Measurements from ENCODE around the gene GNAT2. TPM values are rescaled to one million over a fixed set of nuclear protein-coding genes. Genes with fewer than 3 reads are reported as not detected.
"Not testable (repeated sequence)": the region's sequence is repeated elsewhere in the genome, so short reads cannot be mapped to it uniquely, and the experiment has no call there.

Gene GNAT2
- 0.21 TPM for total RNA-seq

DNA sequence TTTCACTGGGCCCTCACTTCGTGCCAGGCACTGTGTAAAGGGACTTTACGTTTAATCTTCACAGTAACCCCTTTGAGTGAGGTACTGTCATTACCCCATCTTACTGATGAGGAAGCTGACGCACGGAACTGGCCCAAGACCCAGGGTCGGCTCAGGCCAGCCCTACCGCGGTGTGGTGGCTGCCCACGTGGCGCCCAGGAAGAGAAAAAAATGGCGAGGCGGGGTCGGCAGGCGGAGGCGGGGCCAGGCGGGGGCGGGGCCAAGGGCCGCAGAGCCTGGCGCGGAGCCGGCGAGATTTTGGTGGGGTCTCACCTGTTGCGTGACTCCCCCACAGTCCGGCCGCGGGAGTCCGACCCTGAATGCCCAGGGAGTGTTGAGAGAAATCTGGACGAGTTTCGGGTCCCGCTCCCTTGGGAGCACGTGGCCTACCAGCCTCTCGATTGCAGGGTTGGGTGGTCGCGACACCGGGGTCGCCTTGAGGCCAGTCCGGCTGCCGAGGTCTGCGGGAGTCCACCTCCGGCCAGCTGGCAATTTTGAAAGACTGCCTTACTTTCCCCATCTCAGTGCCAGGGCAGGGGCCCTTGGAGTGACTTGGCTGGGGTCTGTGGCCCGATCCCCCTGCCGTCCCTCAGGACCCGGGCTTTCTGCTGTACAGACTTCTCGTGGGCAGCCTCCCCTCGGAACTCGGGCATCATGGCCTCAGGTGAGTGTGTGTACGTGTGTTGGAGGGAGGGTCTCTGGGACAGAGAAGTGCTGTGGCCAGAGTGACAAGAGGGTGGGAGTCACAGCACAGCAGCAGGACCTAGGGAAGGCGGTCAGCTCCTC lies at the start of gene GNAT2, which contains the start of gene AMPD2:
Gene GNAT2, minus strand, starts transcription at position 41 of the 825 bp plus-strand sequence. CDS start 6,746 bp downstream, outside the sequence.
Gene AMPD2, plus strand, starts transcription at position 262 of the 825 bp plus-strand sequence. CDS start 1,339 bp downstream, outside the sequence.
- peak; percentile 82 for DNase-seq

DNA sequence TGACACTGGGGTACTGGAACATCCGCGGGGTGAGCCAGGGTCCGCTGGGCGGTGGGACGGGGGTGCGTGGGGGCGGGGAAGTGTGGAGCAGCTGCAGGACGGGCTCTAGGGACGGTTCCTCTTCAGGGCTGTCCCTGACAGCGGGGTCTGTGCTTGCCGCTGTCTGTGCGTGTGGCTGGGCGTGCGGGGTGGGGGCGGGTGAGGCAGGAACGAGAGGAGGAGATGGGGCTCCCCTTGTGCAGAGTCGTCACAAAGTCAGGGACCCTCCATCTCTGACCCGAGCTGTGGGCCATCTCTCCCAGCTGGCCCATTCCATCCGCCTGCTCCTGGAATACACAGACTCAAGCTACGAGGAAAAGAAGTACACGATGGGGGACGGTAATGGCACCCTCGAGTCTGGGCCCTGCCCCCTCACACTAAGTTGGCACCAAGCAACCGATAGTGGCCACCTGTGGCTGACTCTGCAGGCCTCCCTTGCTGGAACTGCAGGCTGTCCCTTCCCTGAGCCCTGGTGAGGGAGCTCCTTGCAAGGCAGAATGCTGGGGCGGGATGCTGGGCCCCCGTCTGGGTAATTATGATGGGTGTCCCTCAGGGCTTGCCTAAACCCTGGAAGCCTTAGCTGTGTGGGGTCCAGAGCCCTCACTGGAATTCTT lies 48.8 kb upstream of the GNAT2 start:
- DNase-seq, result peak; percentile 33

DNA sequence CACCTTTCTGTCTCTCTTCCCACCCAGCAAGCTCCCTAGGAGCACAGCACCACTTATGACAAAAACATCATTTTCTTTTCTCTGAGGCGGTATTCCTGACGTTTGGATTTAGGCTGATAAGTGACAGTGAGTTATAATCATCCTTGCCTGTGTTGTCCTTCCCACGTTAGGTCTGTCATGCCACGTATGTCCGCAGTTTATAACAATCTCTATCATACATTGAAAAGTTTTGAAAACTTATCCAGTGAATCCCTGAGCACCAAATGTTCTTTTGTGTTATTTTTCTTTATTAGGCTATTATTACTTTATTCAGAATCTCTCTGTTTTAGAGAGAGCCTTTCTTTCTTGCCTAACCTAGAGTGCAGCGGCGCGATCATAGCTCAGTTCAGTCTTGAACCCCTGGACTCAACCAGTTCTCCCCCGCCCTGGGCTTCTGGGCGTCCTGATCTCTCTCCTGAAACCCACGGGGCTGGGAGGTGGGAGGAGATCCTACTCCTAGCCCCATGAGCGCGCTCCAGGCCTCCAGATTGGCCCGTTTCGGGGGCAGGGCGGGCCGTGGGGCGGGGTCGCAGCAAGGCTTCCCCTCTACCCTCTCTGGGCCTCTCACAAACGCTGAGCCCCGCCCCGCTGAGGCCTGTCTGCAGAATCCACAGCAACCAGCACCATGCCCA lies 48.2 kb upstream of the GNAT2 start, which contains the start of gene GSTM2:
Gene GSTM2, plus strand, starts transcription at position 606 of the 671 bp plus-strand sequence. Its CDS starts 59 bp downstream, at position 665.
- peak; percentile 97 for DNase-seq

DNA sequence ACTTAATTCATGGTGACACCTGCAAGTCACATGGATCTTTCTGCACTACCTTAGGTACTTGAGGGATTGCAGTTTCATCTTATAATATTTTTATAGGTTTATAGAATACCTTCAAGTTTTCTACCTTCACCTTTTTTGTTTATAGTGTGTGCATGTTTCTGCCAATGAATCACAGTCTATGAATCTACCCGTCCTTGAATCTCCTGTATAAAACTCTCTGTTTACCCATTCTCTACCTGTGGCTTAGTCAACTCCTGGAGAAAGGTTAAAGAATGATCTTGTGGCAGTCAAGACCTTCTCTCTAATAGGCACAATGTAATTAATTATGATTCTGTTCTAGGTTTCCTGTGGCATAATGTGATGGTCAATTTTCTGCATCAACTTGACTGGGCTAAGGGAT lies 45.3 kb upstream of the GNAT2 start:
- DNase-seq, result no peak

DNA sequence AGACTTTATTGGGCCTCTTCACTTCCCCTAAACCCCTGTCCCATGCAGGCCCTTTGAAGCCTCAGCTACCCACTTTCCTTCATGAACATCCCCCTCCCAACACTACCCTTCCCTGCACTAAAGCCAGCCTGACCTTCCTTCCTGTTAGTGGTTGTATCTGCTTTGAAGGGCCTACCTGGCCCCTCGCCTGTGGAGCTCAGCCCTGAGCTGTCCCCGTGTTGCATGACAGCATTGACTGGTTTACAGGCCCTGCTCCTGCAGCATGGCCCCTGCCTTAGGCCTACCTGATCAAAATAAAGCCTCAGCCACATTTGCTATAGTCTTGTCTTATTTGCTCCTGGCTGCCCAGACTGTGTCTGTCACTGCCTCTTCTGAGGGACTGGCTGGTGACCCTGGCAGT lies 42.0 kb upstream of the GNAT2 start:
- no peak for DNase-seq

DNA sequence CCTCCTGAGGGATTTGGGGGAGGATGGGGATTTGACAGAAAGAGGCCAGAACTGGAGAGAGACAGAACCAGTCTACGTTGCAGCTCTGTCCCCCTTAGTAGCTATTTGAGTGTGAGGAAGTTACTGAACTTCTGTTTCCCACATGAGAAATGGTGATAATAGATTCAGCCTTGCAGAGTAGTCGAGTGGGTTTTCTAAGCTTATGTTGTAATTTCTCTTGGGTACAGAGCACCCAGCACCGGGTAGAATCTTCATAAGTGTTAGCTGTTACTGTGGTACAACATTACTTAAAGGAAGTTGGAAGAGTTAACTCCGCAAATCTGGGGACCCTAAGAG lies 41.2 kb upstream of the GNAT2 start:
- DNase-seq, result not testable (repeated sequence)

DNA sequence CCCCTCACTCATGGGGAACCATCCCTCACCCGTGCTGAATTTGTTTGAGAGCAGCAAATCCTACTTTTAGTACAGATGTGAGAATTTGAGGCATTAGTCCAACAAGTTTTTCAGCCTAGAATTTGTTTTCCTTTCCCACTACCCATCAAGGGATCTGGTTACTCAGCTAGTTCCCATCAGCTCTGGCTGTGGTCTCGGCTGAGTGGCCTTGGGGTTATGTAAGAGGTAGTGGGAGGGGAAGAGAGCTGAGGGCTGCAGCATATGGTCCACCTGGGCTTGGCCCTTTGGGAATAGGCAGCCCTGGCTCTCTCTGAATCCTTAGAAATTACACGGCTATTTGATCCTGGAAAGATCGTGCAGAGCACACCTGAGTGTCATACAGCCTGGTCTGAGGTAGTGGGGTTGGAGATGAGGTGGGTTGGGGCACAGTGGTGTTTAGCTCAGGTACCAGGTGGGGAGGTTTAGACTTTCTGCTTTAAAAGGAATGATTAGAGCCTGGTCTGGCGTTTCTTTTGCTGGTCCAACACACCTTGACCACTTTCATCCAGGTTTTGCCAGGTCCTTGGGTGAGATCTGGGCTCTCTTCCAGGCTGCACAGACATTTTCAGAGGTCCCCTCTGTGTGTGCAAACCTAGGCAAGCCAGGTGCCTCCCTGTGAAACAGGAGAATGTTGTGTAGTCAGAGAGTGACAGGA lies 40.7 kb upstream of the GNAT2 start:
- no peak for DNase-seq

DNA sequence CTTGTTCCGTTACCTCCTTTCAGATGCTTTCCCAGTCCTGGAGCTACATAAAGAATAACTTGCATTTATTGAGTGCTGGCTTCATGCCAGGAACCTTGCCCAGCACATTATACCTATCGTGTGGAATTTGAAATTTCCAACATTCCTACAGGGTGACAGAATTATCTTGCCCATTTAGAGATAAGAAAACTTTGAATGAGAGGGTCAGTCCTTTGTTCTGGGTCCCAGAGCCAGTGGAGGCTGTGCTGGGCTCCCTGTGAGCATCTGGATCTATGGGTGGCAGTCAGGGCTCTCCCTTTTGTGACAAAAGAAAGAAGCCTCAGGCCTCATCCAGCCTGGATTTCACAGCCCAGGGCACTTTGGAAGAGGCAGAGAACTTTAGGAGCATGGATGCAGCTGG lies 39.7 kb upstream of the GNAT2 start:
- DNase-seq, result no peak

DNA sequence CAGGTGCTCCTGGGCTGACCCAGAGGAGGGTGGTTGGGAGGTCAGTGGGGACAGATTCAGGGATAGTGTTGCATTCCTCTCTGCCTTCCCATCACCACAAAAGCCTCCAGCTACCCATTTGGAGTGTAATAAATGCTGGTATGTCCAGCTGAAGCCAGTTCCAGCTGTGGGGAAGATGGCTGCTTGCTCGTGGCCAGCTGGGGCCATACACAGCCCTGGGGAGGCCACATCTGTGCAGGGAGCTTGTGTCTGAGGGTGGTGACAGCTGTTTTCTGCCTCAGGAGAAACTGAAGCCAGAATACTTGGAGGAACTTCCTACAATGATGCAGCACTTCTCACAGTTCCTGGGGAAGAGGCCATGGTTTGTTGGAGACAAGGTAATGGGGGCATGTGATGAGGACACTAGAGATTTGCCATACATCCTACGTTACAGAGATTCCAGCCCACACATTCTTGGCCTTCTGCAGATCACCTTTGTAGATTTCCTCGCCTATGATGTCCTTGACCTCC lies 39.2 kb upstream of the GNAT2 start:
- no peak for DNase-seq

DNA sequence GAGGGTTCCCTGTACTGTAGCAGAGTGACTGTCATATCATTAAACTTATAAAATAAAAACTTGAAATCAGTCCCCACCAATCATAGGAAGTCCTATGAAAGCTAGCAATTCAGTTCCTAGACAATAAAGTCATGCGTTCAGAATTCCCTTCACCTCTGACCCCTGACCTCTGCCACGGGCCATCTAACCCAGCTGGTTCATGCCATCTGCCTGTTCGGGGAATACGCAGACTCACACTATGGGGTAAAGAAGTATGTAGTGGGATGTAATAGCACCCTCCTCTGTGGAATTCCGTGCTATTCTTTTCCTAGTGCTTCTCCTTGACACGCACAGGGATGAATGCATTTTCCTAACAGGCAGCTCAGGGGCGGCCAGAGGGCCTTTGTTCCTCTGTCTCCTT lies 38.6 kb upstream of the GNAT2 start:
- DNase-seq, result no peak

DNA sequence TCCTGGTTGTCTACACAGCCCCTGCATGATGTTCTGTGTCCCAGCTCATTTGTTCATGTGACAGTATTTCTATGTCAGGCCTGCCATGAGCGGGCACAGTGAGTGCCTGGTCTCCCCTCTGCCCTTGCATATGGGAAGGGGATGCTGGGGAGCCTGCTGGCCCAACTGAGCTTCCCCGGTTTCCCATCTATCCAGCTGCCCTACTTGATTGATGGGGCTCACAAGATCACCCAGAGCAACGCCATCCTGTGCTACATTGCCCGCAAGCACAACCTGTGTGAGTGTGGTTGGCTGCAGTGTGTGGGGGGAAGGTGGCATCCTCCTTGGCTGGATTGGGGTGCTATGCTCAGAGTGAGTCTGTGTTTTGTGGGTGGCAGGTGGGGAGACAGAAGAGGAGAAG lies 38.0 kb upstream of the GNAT2 start:
- DNase-seq, result no peak

DNA sequence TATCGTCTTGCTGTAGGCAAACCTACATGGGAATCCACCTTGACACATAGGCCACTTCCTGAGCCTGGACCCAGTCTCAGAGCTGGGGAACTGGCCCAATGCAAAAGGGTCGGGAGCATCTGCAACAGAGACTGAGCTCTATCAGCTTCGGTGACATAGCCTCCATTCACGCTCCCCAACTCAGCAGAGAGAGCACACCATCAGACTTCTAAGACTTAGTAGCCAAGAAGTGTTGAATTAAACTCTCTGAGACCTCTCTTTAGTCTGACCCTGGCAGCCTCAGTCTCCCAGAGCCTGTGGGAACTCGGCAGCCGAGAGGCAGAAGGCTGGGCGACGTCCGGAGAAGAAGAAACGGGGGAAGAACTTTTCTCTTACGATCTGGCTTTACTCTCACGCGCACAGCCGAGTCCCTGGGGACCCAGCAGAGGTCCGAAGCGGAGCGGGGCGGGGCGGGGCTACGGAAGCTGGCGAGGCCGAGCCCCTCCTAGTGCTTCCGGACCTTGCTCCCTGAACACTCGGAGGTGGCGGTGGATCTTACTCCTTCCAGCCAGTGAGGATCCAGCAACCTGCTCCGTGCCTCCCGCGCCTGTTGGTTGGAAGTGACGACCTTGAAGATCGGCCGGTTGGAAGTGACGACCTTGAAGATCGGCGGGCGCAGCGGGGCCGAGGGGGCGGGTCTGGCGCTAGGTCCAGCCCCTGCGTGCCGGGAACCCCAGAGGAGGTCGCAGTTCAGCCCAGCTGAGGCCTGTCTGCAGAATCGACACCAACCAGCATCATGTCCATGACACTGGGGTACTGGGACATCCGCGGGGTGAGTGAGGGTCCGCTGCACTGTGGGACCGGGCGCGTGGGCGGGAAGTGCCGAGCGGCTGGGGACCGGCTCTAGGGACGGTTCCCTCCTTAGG lies 36.5 kb upstream of the GNAT2 start, which contains the start of gene GSTM4:
Gene GSTM4, plus strand, starts transcription at position 485 of the 905 bp plus-strand sequence. Its CDS starts 291 bp downstream, at position 776.
- DNase-seq, result peak; percentile 91

DNA sequence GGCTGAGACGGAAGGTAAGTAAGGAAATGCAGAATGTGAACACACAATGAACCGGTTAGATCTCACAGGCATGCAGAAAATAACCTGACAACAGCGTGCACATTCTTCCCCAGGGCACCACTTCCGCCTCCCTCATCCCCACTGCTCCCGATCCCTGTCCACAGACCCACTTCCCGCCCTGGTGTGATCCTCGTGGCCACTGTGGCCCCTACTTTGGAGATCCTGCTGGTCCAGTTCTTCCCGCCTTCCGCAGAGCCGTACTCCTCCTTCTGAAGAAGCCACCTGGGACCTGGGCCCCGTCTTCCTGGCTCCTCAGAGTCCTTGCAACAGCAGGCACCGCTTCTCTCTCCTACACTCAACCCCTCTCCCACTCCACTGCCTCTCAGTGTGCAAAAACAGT lies 35.1 kb upstream of the GNAT2 start:
- no peak for DNase-seq

DNA sequence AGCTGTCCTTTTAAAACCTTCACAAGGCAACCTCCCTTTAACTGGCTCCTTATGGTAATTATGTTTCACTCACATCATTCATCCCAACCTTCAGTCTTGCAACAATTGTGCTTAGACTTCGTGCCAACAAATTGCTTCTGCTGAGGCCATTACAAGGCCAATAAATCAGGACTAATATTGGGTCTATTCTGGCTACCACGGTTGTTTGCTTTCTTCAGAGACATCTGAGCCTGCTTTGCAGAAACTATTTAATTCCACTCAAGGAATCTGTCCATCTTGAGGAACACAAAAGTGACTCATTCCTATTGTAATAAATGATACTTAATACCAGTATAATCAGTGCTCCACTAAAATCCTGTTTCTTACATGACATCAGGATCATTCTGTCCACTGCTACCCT lies 33.9 kb upstream of the GNAT2 start:
- DNase-seq, result no peak

DNA sequence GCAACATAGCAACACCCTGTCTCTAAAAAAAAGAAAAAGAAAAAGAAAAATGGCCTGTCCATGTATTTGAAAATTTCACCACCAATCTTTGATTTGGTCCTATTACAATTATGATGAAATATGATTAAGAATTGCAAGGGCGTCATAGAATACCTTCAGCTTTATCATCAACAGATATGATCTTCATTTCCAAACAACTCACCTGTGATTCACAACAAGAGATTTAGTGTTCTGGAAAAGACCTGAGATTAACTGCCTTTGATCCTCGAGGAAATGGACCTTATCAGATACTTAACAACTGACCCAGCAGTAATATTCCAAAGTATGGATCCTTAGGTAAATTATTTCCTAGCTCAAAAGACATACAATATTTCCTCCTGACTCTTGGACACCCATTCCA lies 33.0 kb upstream of the GNAT2 start:
- no peak for DNase-seq

DNA sequence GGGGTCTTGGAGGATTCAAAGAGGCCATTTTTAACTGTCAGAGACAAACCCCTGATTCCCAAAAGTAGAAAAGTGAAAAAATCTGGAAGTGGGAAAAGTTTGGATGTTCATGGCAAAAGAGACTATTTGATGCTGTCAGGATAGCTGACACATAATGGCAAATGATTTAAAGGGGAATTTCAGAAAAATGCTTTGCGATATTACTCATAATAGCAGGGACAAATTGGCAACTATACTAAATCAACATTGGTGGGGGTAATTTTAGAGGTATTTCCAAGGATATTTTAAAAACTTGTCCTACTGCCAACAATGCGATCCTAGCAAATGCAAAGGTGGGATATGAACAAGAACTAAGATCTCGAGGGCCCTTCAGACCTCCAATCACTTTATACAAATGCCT lies 31.2 kb upstream of the GNAT2 start:
- DNase-seq, result no peak

DNA sequence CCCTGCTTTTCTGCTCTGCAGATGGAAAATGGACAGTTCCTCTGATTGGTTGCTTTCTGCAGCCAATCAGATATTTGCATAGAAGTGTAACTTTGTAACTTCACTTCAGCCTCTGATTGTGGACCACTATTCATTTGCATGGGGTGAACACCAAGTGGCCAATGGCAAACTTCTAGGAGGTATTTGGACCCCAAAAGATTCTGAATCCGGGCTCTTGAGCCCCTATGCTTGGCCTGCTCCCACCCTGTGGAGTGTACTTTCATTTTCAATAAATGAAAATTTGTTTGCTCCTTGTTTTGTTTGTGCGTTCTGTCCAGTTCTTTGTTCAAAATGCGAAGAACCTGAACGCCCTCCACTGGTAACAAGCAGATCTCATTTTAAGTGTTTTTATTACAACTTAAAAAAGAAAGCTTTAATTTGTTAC lies 30.1 kb upstream of the GNAT2 start:
- DNase-seq, result peak; percentile 70

DNA sequence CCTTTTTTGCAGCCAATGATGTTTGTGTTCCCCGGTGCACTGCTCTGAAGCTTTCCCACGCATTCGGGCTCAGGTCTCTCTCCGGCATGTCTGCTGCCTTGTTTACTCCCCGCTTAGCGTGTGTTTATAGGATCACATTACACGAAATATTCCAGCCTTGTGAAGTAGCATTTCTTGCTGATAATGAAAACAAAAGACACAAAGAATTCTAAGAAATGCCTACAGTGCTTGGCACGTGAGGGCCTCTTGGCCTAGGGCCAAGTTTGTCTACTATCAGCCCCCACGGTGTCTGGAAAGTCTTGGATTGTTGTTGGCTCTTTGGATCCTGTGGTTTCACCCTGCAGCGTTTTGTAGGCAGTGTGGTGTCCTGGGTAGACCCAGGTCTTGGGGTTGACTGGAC lies 25.3 kb upstream of the GNAT2 start:
- peak; percentile 14 for DNase-seq

DNA sequence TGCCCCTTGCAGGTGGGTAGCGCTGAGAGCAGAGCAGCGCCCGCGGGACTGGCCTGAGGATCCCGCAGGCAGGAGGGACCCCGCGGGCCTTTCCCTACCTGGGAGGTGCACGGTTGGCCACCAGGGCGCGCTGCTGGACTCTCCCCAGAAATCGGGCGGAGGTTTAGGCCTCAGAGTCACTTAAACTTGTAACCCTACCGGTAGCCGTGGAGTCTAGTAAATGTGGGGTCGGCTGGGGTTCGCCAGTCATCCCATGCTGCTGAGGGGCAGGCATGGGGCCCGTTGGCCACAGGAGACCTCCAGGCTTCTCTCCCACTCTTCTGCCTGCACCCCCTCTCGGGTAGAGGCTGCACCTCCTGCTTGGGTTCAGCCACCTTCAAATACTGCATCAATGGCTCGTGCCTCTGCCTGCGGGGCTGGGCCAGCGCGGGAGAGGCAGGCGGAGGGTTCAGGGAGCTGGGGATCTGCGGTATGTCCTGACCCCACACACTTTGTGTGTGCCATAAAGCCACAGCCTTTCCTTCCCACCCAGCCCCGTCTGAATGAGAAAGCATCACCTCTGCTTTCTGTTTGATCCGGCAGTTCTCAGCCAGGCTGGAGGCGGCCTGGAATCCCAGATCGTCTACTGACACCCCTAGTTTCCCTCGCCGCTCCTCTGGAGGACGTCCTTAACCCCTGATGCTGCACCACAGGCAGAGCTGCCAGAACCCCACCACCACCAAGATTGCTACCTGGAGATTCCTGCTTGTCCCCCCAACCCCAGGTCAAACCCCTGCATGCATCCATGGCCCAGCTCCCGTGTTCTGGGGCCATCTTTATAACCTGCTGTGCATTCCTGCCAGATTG lies 24.2 kb upstream of the GNAT2 start:
- peak; percentile 82 for DNase-seq

DNA sequence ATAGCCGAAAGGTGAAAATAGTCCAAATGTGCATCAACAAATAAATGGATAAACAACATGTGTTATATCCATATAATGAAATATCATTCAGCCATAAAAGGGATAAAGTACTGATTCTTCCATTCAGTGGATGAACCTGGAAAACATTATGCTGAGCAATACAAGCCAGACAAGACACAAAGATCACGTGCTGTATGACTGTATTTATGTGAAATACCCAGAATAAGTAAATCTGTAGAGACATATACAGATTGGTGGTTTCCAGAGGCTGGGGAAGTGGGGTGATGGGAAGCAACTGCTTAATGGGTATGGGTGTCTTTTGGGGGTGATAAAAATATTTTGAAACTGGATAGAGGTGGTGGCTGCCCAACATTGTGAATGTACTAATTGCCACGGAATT lies 23.2 kb upstream of the GNAT2 start:
- peak; percentile 46 for DNase-seq

Data from tongue (tissue), 2 donors.